ENCODE measurements around the gene TSHZ1. TPM values are rescaled to one million over a fixed set of nuclear protein-coding genes. Genes with fewer than 3 reads are reported as not detected.

TSHZ1 gene
- polyA plus RNA-seq = 2.0 and 8.0 TPM in 2 replicates

GRCh38 chr18:75210274-75211001 is at the start of gene TSHZ1:
TSHZ1 (plus strand) TSS chr18:75210797; CDS start chr18:75211877, 1,080 bp downstream.

DNA sequence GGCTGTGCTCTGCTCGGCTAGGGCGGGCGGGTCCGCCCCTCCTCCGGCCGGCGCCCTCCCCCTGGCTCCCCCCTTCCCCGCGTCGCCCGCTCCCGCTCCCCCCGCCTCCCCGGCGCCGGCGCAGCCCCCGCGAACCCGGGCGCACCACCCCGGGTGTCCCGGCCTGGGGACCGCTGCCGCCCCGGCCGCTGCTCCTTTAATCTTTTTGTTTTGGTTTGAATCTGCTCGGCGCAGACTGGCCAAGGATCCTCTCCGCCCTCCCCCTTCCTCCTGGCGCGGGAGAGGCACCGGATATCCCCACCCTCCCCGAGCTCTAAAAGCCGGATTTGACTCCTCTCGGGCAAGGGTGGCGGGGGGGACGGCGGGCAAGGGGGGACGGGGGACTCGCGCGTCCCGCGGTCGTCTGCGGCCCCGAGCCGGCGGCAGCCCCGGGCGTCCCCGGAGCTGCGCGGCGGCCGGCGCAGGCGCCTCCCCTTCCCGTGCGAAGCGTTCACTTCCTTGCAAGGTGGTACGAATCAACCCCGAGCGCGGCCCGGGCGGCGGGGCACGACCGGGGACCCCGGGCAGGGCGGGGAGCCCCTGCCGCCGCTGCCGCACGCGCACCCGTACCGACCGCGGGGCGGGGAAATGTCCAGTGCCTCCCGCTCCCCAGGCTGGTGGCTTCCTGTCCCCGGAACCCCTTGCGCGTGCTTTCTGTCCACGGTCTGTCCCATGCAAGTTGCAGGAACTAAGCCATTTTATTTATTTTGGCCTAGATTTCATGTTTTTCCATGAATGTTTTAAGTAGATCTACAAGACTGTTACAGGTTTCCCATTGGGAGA is 1.3 kb upstream of the TSHZ1 start, which contains the start of gene PTGR3:
Gene PTGR3 (minus strand): TSS at position 11 of the 822 bp plus-strand sequence. CDS start 81 bp downstream, outside the sequence.

Other genes starting within 250 kb of the TSHZ1 start
- 10.0 and 10.6 TPM in 2 replicates for gene PTGR3, start 1.7 kb upstream of the TSHZ1 start, polyA plus RNA-seq
- gene SMIM21, start 216.9 kb downstream of the TSHZ1 start, polyA plus RNA-seq = not detected in 2 replicates

All from Purkinje cell (primary cell).